Nephron progenitor cell (in vitro differentiated cells): ENCODE results near the gene TMEM139.
A peak's percentile ranks its signal among the peaks of the same experiment; 100 is the strongest.

Experiments
- DNase-seq: peaks from one replicate; pipeline ENCODE4 v3.0.0; 2021
- H3K27ac Mint-ChIP-seq: 2 replicates; pipeline ENCODE4 v1.8.0; 2021; ENCODE audit warnings: mild to moderate bottlenecking, moderate library complexity, mixed read lengths
- H3K27me3 Mint-ChIP-seq: 2 replicates; pipeline ENCODE4 v1.8.0; 2021; ENCODE audit warnings: mild to moderate bottlenecking, low read depth, mixed read lengths; ENCODE audit not compliant: poor library complexity
- H3K36me3 Mint-ChIP-seq: 2 replicates; pipeline ENCODE4 v1.8.0; 2021; ENCODE audit warnings: low read depth, mixed read lengths
- H3K4me1 Mint-ChIP-seq: 2 replicates; pipeline ENCODE4 v1.8.0; 2021; ENCODE audit warnings: mixed read lengths
- H3K4me3 Mint-ChIP-seq: 2 replicates; pipeline ENCODE4 v1.8.0; 2021; ENCODE audit warnings: mild to moderate bottlenecking, moderate library complexity, mixed read lengths
- H3K9me3 Mint-ChIP-seq: 2 replicates; pipeline ENCODE4 v1.8.0; 2021; ENCODE audit warnings: mild to moderate bottlenecking, moderate library complexity, mixed read lengths
- TF ChIP-seq, protein P1 (sequence below): fragments of 200-600 bp; sonication (generic); IDR thresholded peaks from 2 replicates; pipeline ENCODE4 v1.5.0; 2021; ENCODE audit warnings: antibody characterized with exemption

The TMEM139 gene

DNA sequence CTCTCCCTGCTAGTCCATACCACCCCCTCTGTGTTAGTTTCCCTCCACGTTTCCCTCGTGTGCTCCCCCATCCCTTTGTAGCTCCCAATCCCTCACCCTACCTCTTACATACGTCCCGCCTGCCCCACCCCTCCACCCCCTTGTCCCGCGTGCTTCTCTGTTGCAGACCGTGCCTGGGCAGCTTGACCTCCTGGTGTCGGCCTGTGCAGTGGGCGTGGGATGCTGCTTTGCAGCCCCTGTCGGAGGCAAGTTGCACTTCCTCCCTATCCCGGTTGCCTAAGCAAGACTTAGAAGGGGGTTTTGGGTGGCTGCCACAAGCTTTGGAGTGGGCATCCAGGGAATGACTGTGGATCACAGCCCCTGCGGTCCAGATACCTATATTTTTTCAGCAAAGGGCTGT lies 38.9 kb downstream of the TMEM139 start:
- Mint-ChIP-seq H3K4me1 (peaks cover 56% of the 10 kb centered on the region), H3K9me3 (no peaks in the 10 kb centered on the region), H3K4me3 (no peak overlapping the region), H3K27me3 (peaks cover 7% of the 10 kb centered on the region), H3K27ac (no peak overlapping the region), H3K36me3 (no peaks in the 10 kb centered on the region)
- peak; percentile 15 for DNase-seq
- TF ChIP-seq, protein P1, sequence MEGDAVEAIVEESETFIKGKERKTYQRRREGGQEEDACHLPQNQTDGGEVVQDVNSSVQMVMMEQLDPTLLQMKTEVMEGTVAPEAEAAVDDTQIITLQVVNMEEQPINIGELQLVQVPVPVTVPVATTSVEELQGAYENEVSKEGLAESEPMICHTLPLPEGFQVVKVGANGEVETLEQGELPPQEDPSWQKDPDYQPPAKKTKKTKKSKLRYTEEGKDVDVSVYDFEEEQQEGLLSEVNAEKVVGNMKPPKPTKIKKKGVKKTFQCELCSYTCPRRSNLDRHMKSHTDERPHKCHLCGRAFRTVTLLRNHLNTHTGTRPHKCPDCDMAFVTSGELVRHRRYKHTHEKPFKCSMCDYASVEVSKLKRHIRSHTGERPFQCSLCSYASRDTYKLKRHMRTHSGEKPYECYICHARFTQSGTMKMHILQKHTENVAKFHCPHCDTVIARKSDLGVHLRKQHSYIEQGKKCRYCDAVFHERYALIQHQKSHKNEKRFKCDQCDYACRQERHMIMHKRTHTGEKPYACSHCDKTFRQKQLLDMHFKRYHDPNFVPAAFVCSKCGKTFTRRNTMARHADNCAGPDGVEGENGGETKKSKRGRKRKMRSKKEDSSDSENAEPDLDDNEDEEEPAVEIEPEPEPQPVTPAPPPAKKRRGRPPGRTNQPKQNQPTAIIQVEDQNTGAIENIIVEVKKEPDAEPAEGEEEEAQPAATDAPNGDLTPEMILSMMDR, result no peak

- Mint-ChIP-seq H3K9me3 (no peaks in the 10 kb centered on the region), H3K27ac (no peak overlapping the region), H3K4me3 (no peak overlapping the region), H3K36me3 (no peaks in the 10 kb centered on the region), H3K27me3 (peaks cover 5% of the 10 kb centered on the region), H3K4me1 (peaks cover 45% of the 10 kb centered on the region)
- TF ChIP-seq, protein P1, result no peak
- no peak for DNase-seq
These were observed 40.5 kb downstream of the TMEM139 start for GRCh38 chr7:143325240-143325639.

- no peaks in the 10 kb centered on the region for H3K9me3 Mint-ChIP-seq
- H3K27me3 Mint-ChIP-seq, result peaks cover 4% of the 10 kb centered on the region
- no peak overlapping the region for H3K4me3 Mint-ChIP-seq
- H3K36me3 Mint-ChIP-seq, result no peaks in the 10 kb centered on the region
- peaks cover 31% of the 10 kb centered on the region for H3K4me1 Mint-ChIP-seq
- DNase-seq, result no peak
- TF ChIP-seq, protein P1, result no peak
- peak overlapping the region; percentile 8 for H3K27ac Mint-ChIP-seq
These were observed 43.1 kb downstream of the TMEM139 start for GRCh38 chr7:143327903-143328302.

- no peak for DNase-seq
- Mint-ChIP-seq H3K9me3 (no peaks in the 10 kb centered on the region), H3K27ac (no peak overlapping the region), H3K4me1 (peaks cover 15% of the 10 kb centered on the region), H3K4me3 (no peak overlapping the region), H3K36me3 (no peaks in the 10 kb centered on the region), H3K27me3 (peaks cover 4% of the 10 kb centered on the region)
- TF ChIP-seq, protein P1, result no peak
These were observed 44.9 kb downstream of the TMEM139 start for GRCh38 chr7:143329471-143330170.

DNA sequence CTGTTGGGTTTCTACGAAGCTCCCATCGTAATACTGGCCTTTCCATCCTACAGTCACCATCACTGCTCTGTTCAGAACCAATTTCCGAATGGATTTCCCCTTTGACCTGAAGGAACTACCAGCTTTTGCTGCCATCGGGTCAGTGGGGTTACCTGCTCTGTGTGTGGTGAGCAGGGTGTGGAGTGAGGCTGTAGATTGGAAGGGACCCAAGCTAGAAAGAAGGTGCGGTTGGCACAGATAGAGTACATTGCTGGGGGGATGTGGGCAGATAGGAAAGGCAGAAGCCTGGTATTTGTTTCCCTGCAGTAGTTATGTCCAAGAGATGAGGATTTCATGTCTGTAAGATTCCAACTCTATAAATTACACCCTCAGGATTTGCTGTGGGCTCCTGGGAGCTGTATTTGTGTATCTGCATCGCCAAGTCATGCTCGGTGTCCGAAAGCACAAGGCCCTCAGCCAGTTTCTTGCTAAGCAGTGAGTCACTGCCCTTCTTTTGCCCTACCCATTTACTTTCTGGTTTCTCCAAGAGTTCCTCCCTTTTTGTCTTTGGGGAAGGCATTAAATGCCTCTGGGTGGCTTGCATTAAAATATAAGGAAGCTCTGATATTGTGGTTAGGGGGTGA lies 46.5 kb downstream of the TMEM139 start:
- no peak overlapping the region for H3K4me3 Mint-ChIP-seq
- H3K36me3 Mint-ChIP-seq, result no peaks in the 10 kb centered on the region
- no peak for DNase-seq
- no peaks in the 10 kb centered on the region for H3K9me3 Mint-ChIP-seq
- H3K27ac Mint-ChIP-seq, result no peak overlapping the region
- TF ChIP-seq, protein P1, result no peak
- peaks cover 15% of the 10 kb centered on the region for H3K27me3 Mint-ChIP-seq
- H3K4me1 Mint-ChIP-seq, result peaks cover 6% of the 10 kb centered on the region

DNA sequence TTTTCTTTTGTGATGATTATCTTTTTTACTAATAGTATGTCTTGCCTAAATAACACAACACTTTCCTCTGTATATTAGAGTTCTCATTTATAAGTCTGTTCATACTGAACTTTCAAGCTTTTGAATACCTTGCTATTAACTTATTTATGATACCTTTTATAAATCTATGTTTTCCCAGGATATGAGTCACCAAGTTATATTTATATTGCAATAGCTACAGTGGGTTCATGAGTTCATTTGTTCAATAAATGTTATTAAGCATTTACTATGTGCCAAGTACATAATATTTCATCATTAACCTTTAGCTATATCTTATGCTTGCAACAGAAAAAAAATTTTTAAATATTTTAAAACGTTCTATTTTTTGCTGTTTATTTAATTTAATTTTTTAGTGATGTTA lies 49.5 kb downstream of the TMEM139 start:
- Mint-ChIP-seq H3K36me3 (no peaks in the 10 kb centered on the region), H3K4me1 (no peaks in the 10 kb centered on the region), H3K27ac (no peak overlapping the region), H3K27me3 (peaks cover 31% of the 10 kb centered on the region), H3K9me3 (no peaks in the 10 kb centered on the region), H3K4me3 (no peak overlapping the region)
- TF ChIP-seq, protein P1, result no peak
- DNase-seq, result no peak
